ENCODE results near the gene CEP104.
"Not testable (repeated sequence)": the region's sequence is repeated elsewhere in the genome, so short reads cannot be mapped to it uniquely, and the experiment has no call there.

Gene CEP104

DNA sequence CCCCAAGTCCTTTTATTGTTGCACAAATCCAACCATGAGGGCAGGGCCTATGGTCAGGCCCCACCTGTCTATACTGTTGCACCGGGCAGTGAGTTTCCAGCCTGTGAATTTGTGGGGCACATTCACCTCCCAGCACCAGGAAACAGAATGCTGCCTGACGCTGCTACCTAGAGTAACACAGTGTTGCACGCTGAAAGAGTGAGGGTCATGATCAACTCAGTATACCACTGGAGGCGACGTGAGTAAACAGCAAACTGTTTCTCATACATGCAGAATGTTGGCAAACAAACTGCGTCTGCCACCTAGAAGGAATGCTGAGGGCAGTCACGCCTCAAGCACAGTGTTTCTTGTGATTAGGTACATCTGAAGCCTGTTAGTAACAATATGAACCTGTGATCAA, 47.3 kb downstream of the CEP104 start:
- TF ChIP-seq, protein P1, sequence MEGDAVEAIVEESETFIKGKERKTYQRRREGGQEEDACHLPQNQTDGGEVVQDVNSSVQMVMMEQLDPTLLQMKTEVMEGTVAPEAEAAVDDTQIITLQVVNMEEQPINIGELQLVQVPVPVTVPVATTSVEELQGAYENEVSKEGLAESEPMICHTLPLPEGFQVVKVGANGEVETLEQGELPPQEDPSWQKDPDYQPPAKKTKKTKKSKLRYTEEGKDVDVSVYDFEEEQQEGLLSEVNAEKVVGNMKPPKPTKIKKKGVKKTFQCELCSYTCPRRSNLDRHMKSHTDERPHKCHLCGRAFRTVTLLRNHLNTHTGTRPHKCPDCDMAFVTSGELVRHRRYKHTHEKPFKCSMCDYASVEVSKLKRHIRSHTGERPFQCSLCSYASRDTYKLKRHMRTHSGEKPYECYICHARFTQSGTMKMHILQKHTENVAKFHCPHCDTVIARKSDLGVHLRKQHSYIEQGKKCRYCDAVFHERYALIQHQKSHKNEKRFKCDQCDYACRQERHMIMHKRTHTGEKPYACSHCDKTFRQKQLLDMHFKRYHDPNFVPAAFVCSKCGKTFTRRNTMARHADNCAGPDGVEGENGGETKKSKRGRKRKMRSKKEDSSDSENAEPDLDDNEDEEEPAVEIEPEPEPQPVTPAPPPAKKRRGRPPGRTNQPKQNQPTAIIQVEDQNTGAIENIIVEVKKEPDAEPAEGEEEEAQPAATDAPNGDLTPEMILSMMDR (IDR thresholded peaks at IDR 0.05; ENCODE audit: low read depth, low read length), result no peak
- no peak overlapping the region for H3K4me3 ChIP-seq (replicated peaks in 1 of 2; ENCODE audit: low read depth in 2 of 2, low read length in 2 of 2)
- no peak for DNase-seq (ENCODE audit: low read depth in 2 of 2)

DNA sequence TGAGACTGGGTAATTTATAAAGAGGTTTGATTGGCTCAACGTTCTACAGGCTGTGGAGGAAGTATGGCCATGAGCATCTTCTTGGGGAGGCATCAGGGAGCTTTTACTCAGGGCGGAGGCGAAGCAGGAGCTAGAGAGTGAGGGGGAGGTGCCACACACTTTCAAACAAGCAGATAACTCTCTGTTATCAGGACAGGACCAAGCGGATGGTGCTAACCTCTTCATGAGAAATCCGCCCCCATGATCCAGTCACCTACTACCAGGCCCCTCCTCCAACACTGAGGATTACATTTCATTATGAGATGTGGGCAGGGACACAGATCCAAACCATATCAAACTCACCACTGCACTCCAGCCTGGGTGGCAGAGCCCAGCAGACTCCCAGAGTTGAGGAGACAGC, 49.2 kb downstream of the CEP104 start:
- no peak for DNase-seq (ENCODE audit: low read depth in 2 of 2)
- TF ChIP-seq, protein P1 (IDR thresholded peaks at IDR 0.05; ENCODE audit: low read depth, low read length), result no peak
- H3K4me3 ChIP-seq (replicated peaks in 1 of 2; ENCODE audit: low read depth in 2 of 2, low read length in 2 of 2), result no peak overlapping the region

DNA sequence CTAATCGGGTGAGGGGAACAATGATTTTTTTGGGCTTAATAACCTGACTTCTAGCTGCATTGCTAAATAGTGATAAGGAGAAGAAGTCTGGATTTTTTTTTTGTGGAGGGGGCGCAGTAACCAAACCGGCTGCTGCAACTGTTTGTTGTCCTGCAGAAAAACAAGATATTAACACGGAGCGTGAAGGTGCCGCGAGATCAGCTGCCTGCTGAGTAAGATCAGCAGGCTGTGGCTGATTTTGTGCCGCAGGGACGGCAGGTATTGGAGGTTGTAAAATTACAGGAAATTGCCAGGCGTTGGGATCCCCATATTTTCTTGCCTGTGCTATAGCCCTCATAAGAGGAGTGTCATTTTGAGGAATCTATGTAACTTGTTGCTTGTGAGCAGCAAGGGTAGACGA, 52.0 kb downstream of the CEP104 start:
- no peak overlapping the region for H3K4me3 ChIP-seq (replicated peaks in 1 of 2; ENCODE audit: low read depth in 2 of 2, low read length in 2 of 2)
- TF ChIP-seq, protein P1 (IDR thresholded peaks at IDR 0.05; ENCODE audit: low read depth, low read length), result no peak
- no peak for DNase-seq (ENCODE audit: low read depth in 2 of 2)

DNA sequence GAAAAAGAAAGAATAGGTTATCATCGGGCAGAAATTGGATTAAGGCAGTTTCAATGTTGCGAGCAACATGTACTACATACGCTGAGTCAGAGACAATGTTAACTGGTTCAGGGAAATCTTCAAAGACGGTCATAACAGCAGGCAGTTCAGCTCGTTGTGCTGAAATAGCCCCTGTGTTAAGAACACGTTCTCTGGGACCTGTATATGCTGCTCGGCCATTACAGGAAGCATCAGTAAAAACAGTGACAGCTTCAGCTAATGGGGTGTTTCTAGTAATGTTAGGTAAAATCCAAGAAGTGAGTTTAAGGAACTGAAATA, 52.4 kb downstream of the CEP104 start:
- H3K4me3 ChIP-seq (replicated peaks in 1 of 2; ENCODE audit: low read depth in 2 of 2, low read length in 2 of 2), result not testable (repeated sequence)
- DNase-seq (ENCODE audit: low read depth in 2 of 2), result peak; percentile 15 to 35

DNA sequence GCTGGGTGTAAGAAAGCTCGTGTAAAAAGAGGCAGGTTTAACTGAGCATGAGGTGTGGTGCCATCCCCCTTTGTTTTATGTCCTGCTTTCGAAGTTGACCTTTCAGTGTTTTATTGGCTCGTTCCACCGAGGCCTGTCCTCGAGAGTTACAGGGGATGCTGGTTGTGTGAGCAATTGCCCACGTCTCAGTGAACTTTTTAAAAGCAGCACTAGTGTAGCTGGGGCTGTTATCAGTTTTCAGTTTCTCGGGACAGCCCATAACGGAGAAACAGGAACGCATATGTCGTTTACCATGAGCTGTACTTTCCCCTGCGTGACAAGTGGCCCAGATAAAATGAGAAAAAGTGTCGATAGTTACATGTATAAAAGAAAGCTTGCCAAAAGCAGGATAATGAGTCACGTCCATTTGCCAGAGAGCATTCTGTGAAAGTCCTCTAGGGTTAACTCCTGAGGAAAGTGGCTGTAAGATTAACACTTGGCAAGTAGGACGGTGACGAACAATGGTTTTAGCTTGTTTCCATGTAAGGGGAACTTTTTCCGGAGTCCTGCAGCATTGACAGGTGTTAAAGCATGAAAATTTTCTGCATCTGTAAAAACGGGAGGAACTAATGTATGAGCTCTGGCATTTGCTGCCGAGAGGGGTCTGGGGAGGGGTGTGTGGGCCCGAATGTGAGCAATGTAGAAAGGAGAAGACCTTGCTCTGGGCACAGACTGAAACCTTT, 52.9 kb downstream of the CEP104 start:
- no peak overlapping the region for H3K4me3 ChIP-seq (replicated peaks in 1 of 2; ENCODE audit: low read depth in 2 of 2, low read length in 2 of 2)
- TF ChIP-seq, protein P1 (IDR thresholded peaks at IDR 0.05; ENCODE audit: low read depth, low read length), result no peak
- peak; percentile 36 to 48 for DNase-seq (ENCODE audit: low read depth in 2 of 2)

DNA sequence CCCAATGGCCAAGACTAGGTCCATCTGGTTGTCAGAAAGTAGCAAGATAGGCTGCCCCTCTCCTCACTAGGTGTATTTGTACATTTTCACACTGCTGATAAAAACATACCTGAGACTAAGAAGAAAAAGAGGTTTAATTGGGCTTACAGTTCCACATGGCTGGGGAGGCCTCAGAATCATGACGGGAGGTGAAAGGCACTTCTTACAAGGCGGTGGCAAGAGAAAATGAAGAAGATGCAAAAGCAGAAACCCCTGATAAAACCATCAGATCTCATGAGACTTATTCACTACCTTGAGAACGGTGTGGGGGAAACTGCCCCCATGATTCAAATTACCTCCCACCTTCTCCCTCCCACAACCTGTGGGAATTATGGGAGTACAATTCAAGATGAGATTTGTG, 56.2 kb downstream of the CEP104 start:
- not testable (repeated sequence) for DNase-seq (ENCODE audit: low read depth in 2 of 2)

DNA sequence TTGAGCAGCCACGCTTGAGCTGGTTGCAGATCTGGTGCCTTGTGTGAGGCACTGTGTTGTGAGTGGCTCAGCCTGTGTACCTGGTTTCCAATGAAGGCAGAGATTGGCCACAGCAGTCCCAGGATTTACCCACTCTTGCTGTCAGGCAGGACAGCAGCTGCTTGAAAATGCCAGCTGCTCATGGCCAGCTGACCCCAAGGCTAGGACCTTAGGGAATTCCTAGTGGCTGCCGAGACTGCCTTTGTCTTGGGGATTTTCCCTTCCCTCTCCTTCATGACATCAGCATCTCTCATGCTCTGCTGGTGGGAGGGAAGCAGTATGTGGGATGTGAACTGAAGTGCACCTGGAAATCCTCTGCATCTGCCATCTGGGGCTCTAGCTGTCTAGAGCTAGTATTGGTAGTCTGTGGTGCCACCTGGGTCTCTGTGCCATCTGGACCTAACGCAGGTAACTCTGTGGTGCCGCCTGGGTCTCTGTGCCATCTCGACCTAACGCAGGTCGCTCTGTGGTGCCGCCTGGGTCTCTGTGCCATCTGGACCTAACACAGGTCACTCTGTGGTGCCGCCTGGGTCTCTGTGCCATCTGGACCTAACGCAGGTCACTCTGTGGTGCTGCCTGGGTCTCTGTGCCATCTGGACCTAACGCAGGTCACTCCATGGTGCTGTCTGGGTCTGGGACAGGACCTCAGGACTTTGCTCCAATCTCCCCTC, 56.9 kb downstream of the CEP104 start:
- peak in 1 of 2 donors; percentile 34 for DNase-seq (ENCODE audit: low read depth in 2 of 2)
- no peak overlapping the region for H3K4me3 ChIP-seq (replicated peaks in 1 of 2; ENCODE audit: low read depth in 2 of 2, low read length in 2 of 2)
- TF ChIP-seq, protein P1 (IDR thresholded peaks at IDR 0.05; ENCODE audit: low read depth, low read length), result no peak

More for the DNA sequence above, 56.2 kb downstream of the CEP104 start:
- H3K4me3 ChIP-seq (replicated peaks in 1 of 2; ENCODE audit: low read depth in 2 of 2, low read length in 2 of 2), result not testable (repeated sequence)

Measured in cardiac fibroblast (primary cell).